Measurements from ENCODE around the gene STRN3.

DNA sequence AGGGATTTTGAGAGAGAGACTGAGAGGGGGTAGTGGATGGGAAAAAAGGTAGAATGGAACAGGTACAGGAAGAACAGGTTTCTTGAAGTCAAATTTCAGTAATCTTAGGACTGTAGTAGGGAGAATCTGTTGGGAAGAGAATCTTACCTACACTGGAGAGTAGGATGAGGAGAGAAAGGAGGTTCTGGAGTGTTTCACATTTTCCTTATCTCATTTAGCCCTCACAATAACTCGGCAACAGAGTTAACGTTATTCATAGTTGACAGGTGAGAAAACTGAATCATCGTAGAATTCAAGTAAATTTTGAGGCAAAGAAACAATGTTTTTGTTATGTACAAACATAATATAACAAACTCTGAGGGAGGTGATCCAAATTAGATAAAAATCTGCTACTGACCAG lies 17.2 kb upstream of the STRN3 start:
- TF ChIP-seq, protein P1, sequence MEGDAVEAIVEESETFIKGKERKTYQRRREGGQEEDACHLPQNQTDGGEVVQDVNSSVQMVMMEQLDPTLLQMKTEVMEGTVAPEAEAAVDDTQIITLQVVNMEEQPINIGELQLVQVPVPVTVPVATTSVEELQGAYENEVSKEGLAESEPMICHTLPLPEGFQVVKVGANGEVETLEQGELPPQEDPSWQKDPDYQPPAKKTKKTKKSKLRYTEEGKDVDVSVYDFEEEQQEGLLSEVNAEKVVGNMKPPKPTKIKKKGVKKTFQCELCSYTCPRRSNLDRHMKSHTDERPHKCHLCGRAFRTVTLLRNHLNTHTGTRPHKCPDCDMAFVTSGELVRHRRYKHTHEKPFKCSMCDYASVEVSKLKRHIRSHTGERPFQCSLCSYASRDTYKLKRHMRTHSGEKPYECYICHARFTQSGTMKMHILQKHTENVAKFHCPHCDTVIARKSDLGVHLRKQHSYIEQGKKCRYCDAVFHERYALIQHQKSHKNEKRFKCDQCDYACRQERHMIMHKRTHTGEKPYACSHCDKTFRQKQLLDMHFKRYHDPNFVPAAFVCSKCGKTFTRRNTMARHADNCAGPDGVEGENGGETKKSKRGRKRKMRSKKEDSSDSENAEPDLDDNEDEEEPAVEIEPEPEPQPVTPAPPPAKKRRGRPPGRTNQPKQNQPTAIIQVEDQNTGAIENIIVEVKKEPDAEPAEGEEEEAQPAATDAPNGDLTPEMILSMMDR (conservative IDR thresholded peaks at IDR 0.05; ENCODE audit: low read length) = no peak
- no peak for TF ChIP-seq EZH2phosphoT487 (IDR thresholded peaks at IDR 0.05; ENCODE audit: borderline replicate concordance, low read depth, low read length)

All from OCI-LY7 (cell line).